ENCODE data around the gene TGFB1. TPM values are rescaled to one million over a fixed set of nuclear protein-coding genes. Genes with fewer than 3 reads are reported as not detected.
A peak's percentile ranks its signal among the peaks of the same experiment; 100 is the strongest.

TGFB1 gene
- total RNA-seq, 1 experiment from 2014 or later = 30.1 TPM

DNA sequence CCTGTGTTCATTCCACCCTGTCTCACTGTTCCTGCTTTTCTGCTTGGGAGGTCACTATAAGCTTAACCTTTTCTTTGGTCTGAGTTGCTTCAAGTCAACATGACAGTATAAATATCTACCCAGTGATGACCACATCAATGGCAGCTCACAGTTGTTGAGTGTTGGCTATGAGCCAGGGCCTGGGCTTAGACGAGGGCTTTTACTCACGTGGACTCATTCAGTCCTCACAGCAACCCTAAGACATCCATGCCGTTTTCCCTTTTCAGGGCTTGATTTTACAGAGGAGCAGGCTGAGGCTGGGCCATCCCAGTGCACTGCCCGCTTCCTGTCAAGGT lies 54.0 kb downstream of the TGFB1 start:
- no peak overlapping the region for H3K18ac ChIP-seq (ENCODE audit: insufficient read length, low read depth, low read length)
- H4K5ac ChIP-seq (ENCODE audit: insufficient read length, low read depth, low read length) = no peak overlapping the region
- no peak overlapping the region for H2BK20ac ChIP-seq (ENCODE audit: low read depth, low read length, poor library complexity, severe bottlenecking)
- H3T11ph ChIP-seq (ENCODE audit: low read length) = no peak overlapping the region
- no peak overlapping the region for H3K23ac ChIP-seq (ENCODE audit: insufficient read length, low read depth, low read length)
- no peak overlapping the region for H3K9ac ChIP-seq (ENCODE audit: extremely low read depth, insufficient read length, low read length)
- H3K27me3 Mint-ChIP-seq (ENCODE audit: low read depth) = no peaks in the 10 kb centered on the region
- H3K4me1 ChIP-seq (ENCODE audit: insufficient read depth, low read length) = no peaks in the 10 kb centered on the region
- no peaks in the 10 kb centered on the region for H3K79me1 ChIP-seq (ENCODE audit: insufficient read depth, low read depth, low read length, poor library complexity, severe bottlenecking)
- H2AK5ac ChIP-seq (ENCODE audit: insufficient read length, low read length) = no peak overlapping the region
- no peak overlapping the region for H4K91ac ChIP-seq (ENCODE audit: insufficient read length, low read depth, low read length)
- H3K9me3 Mint-ChIP-seq = no peaks in the 10 kb centered on the region
- no peak overlapping the region for H4K8ac ChIP-seq (replicated peaks; ENCODE audit: insufficient read length, low read depth, low read length)
- H3K23me2 ChIP-seq (ENCODE audit: insufficient read length, low read depth, low read length, poor library complexity, severe bottlenecking) = no peaks in the 10 kb centered on the region
- no peak overlapping the region for H3K56ac ChIP-seq (ENCODE audit: insufficient read length, low read depth, low read length)
- no peaks in the 10 kb centered on the region for H3K79me2 ChIP-seq (ENCODE audit: insufficient read depth, low read length)
- no peak overlapping the region for H3K27ac ChIP-seq (ENCODE audit: insufficient read length, low read depth, low read length)
- H2AFZ ChIP-seq (ENCODE audit: low read length) = no peak overlapping the region
- TF ChIP-seq, protein P1, sequence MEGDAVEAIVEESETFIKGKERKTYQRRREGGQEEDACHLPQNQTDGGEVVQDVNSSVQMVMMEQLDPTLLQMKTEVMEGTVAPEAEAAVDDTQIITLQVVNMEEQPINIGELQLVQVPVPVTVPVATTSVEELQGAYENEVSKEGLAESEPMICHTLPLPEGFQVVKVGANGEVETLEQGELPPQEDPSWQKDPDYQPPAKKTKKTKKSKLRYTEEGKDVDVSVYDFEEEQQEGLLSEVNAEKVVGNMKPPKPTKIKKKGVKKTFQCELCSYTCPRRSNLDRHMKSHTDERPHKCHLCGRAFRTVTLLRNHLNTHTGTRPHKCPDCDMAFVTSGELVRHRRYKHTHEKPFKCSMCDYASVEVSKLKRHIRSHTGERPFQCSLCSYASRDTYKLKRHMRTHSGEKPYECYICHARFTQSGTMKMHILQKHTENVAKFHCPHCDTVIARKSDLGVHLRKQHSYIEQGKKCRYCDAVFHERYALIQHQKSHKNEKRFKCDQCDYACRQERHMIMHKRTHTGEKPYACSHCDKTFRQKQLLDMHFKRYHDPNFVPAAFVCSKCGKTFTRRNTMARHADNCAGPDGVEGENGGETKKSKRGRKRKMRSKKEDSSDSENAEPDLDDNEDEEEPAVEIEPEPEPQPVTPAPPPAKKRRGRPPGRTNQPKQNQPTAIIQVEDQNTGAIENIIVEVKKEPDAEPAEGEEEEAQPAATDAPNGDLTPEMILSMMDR (conservative IDR thresholded peaks at IDR 0.05) = no peak
- no peak overlapping the region for H3K4ac ChIP-seq (ENCODE audit: low read depth, low read length)
- H3K9me3 ChIP-seq (ENCODE audit: control insufficient read depth, low read depth, low read length) = no peaks in the 10 kb centered on the region
- H3K36me3 Mint-ChIP-seq (ENCODE audit: insufficient read depth in 1 of 3, low read depth in 3 of 3) = peaks cover 69 to 100% (median 97%) of the 10 kb centered on the region in 3 experiments
- no peak overlapping the region for H2BK12ac ChIP-seq (ENCODE audit: insufficient read length, low read depth, low read length)
- H3K27ac Mint-ChIP-seq = peak overlapping the region; percentile 11 to 54 (median 49); a peak in 3 of 7 replicates
- no peak overlapping the region for H3K4me3 Mint-ChIP-seq
- WGBS (ENCODE audit: extremely low coverage, insufficient read length, low lambda C conversion rate) = no CpG with 5 or more reads among the region's 4 CpGs
- no peaks in the 10 kb centered on the region for H3K4me1 Mint-ChIP-seq
- H3K27me3 ChIP-seq (ENCODE audit: insufficient read depth, low read length) = no peaks in the 10 kb centered on the region; the same call in 1 of the 2 replicates
- no peak overlapping the region for H2BK15ac ChIP-seq (ENCODE audit: low read depth, low read length)
- H4K20me1 ChIP-seq (ENCODE audit: control insufficient read depth, insufficient read depth, insufficient read length) = no peaks in the 10 kb centered on the region
- H2BK120ac ChIP-seq (ENCODE audit: low read depth, low read length, poor library complexity, severe bottlenecking) = no peak overlapping the region
- no peak overlapping the region for H2BK5ac ChIP-seq (ENCODE audit: insufficient read length, low read length)
- H3K4me2 ChIP-seq (ENCODE audit: insufficient read depth, insufficient read length, low read length) = no peak overlapping the region
- DNase-seq = no peak
- no peak overlapping the region for H3K14ac ChIP-seq (ENCODE audit: insufficient read depth, low read length)

Data from H9 (cell line).